CD14-positive monocyte (primary cell): Measurements from ENCODE around the gene TMEM150C. TPM values are rescaled to one million over a fixed set of nuclear protein-coding genes. Genes with fewer than 3 reads are reported as not detected.
"Not testable (repeated sequence)": the region's sequence is repeated elsewhere in the genome, so short reads cannot be mapped to it uniquely, and the experiment has no call there.

Experiments used
- DNase-seq, 3 donors: peaks; one replicate each; pipeline ENCODE4 v3.0.0-alpha.2; 2011 to 2022
- H2AFZ ChIP-seq: 2 replicates; pipeline ENCODE4 v1.6.0; 2012; ENCODE audit warnings: mild to moderate bottlenecking, low read depth, low read length, inconsistent platforms; ENCODE audit not compliant: insufficient read depth, poor library complexity, severe bottlenecking
- H3K27ac ChIP-seq, 2 donors: 1 replicate in 1 of 2; 2 replicates in 1 of 2; pipeline ENCODE4 v1.5.1; 2012 to 2013; ENCODE audit warnings: low read length in 2 of 2, control low read depth in 1 of 2, inconsistent platforms in 1 of 2, low read depth in 1 of 2, mild to moderate bottlenecking in 1 of 2
- H3K27me3 ChIP-seq, 2 donors: one replicate each; pipeline versions ENCODE4 v1.6.0 to v1.6.1; 2011 to 2013; ENCODE audit warnings: low read length in 2 of 2; ENCODE audit not compliant: control insufficient read depth in 2 of 2, insufficient read depth in 2 of 2
- H3K36me3 ChIP-seq, 2 donors: replicated peaks in 1 of 2; 1 replicate in 1 of 2; 2 replicates in 1 of 2; pipeline versions ENCODE4 v1.5.1 to v1.6.1; 2012 to 2013; ENCODE audit warnings: low read length in 2 of 2, control low read depth in 1 of 2, inconsistent platforms in 1 of 2, mild to moderate bottlenecking in 1 of 2; ENCODE audit not compliant: insufficient read depth in 2 of 2, control insufficient read depth in 1 of 2
- H3K4me1 ChIP-seq, 2 donors: 1 replicate in 1 of 2; 2 replicates in 1 of 2; pipeline versions ENCODE4 v1.5.1 to v1.6.1; 2012 to 2013; ENCODE audit warnings: low read length in 2 of 2, control low read depth in 1 of 2, inconsistent platforms in 1 of 2, mild to moderate bottlenecking in 1 of 2, moderate library complexity in 1 of 2; ENCODE audit not compliant: insufficient read depth in 2 of 2, control insufficient read depth in 1 of 2
- H3K4me2 ChIP-seq: replicated peaks from 2 replicates; pipeline ENCODE3; 2012; ENCODE audit warnings: low read length, moderate library complexity, mild to moderate bottlenecking; ENCODE audit not compliant: poor library complexity, severe bottlenecking; ENCODE audit errors: extremely low read depth
- H3K4me3 ChIP-seq, 3 experiments: fragments of 200-600 bp in 1 of 3; sonication (generic) in 1 of 3; replicated peaks in 1 of 3; 1 replicate in 2 of 3; 2 replicates in 1 of 3; pipeline ENCODE4 v1.5.1; 2011 to 2013; ENCODE audit warnings: low read length in 3 of 3, mild to moderate bottlenecking in 3 of 3, control low read depth in 2 of 3, low read depth in 2 of 3, inconsistent platforms in 1 of 3, moderate library complexity in 1 of 3
- H3K79me2 ChIP-seq: 2 replicates; pipeline ENCODE4 v1.6.0; 2012; ENCODE audit warnings: mild to moderate bottlenecking, control low read depth, inconsistent platforms, low read length, moderate library complexity; ENCODE audit not compliant: insufficient read depth
- H3K9ac ChIP-seq: 2 replicates; pipeline ENCODE4 v1.6.0; 2017; ENCODE audit warnings: low read length, mild to moderate bottlenecking; ENCODE audit not compliant: insufficient read depth, poor library complexity, severe bottlenecking
- H3K9me3 ChIP-seq, 2 donors: replicated peaks in 1 of 2; 1 replicate in 1 of 2; 2 replicates in 1 of 2; pipeline versions ENCODE4 v1.5.1 to v1.6.1; 2012 to 2013; ENCODE audit warnings: low read length in 2 of 2, control low read depth in 1 of 2; ENCODE audit not compliant: control insufficient read depth in 1 of 2, insufficient read depth in 1 of 2
- H4K20me1 ChIP-seq: 2 replicates; pipeline ENCODE4 v1.6.0; 2012; ENCODE audit warnings: mild to moderate bottlenecking, low read length, control low read depth, moderate library complexity; ENCODE audit not compliant: insufficient read depth
- H3K27ac Mint-ChIP-seq, 7 donors: one replicate each; pipeline ENCODE4 v1.8.0; 2020; ENCODE audit warnings: mild to moderate bottlenecking in 7 of 7, mixed read lengths in 7 of 7, moderate library complexity in 6 of 7, inconsistent platforms in 2 of 7
- H3K27me3 Mint-ChIP-seq, 3 donors: one replicate each; pipeline ENCODE4 v1.8.0; 2021 to 2022; ENCODE audit warnings: low read depth in 3 of 3, mild to moderate bottlenecking in 3 of 3, mixed read lengths in 3 of 3, moderate library complexity in 3 of 3, inconsistent platforms in 1 of 3
- H3K36me3 Mint-ChIP-seq, 2 donors: one replicate each; pipeline ENCODE4 v1.8.0; 2020; ENCODE audit warnings: mixed read lengths in 2 of 2, inconsistent platforms in 1 of 2, mild to moderate bottlenecking in 1 of 2
- H3K4me1 Mint-ChIP-seq: one replicate; pipeline ENCODE4 v1.8.0; 2020; ENCODE audit warnings: mild to moderate bottlenecking, mixed read lengths
- H3K4me3 Mint-ChIP-seq, 2 donors: one replicate each; pipeline ENCODE4 v1.8.0; 2020; ENCODE audit warnings: mild to moderate bottlenecking in 2 of 2, mixed read lengths in 2 of 2, moderate library complexity in 1 of 2
- H3K9me3 Mint-ChIP-seq, 7 donors: one replicate each; pipeline ENCODE4 v1.8.0; 2020 to 2022; ENCODE audit warnings: mixed read lengths in 7 of 7, mild to moderate bottlenecking in 6 of 7, moderate library complexity in 6 of 7, inconsistent platforms in 2 of 7
- CTCF ChIP-seq: fragments of 200-600 bp; IDR thresholded peaks from one replicate; pipeline ENCODE4 v1.8.0; 2022; ENCODE audit warnings: antibody characterized with exemption, mild to moderate bottlenecking
- WGBS: methylation state at CpG from one replicate; pipeline ENCODE4 v1.1.5; 2013; ENCODE audit warnings: missing lambda C conversion rate; ENCODE audit not compliant: insufficient coverage; 5-methylcytosine and 5-hydroxymethylcytosine counted together
- intact Hi-C, 2 donors: fragments of 100-400 bp; cut with micrococcal nuclease; formaldehyde crosslinking; loops; one replicate each; pipeline versions ENCODE4 v1.15.0 to v1.15.1; 2023
- polyA plus RNA-seq, 3 donors: library from polyadenylated mRNA; depleted of rRNA in 1 of 3; unstranded in 2 of 3; stranded (reverse) in 1 of 3; fragments of 300-500 nt in 2 of 3; fragments of >200 nt in 1 of 3; fragmentation: Illumina TruSeq in 2 of 3; gene quantifications; 1 replicate in 2 of 3; 2 replicates in 1 of 3; pipeline ENCODE4 v1.2.3, GENCODE V29; 2012 to 2021

Gene TMEM150C
- polyA plus RNA-seq, 3 donors: not detected

GRCh38 chr4:82480771-82481505 lies 80.8 kb downstream of the TMEM150C start:
- H3K4me1 Mint-ChIP-seq: no peaks in the 10 kb centered on the region

GRCh38 chr4:82479562-82479961 lies 82.2 kb downstream of the TMEM150C start:
- Mint-ChIP-seq H3K4me3 (no peak overlapping the region), H3K27ac (peak overlapping the region in 1 of 7 donors; percentile 49)
- intact Hi-C loops: no loop called here

More at GRCh38 chr4:82480771-82481505, 80.8 kb downstream of the TMEM150C start:
- Histone ChIP-seq H3K27me3 (no peaks in the 10 kb centered on the region), H3K27ac (no peak overlapping the region), H2AFZ (no peak overlapping the region), H3K9ac (no peak overlapping the region), H3K9me3 (no peaks in the 10 kb centered on the region), H4K20me1 (no peaks in the 10 kb centered on the region), H3K4me2 (no peak overlapping the region), H3K4me1 (no peaks in the 10 kb centered on the region), H3K79me2 (no peaks in the 10 kb centered on the region), H3K36me3 (no peaks in the 10 kb centered on the region), H3K4me3 (no peak overlapping the region)
- intact Hi-C loops: no loop called here
- no peak for TF ChIP-seq CTCF
- Mint-ChIP-seq H3K36me3 (peaks cover 0 to 3% of the 10 kb centered on the region in 2 donors), H3K9me3 (peaks cover 0 to 5% (median 0%) of the 10 kb centered on the region in 7 donors), H3K27me3 (peaks cover 0 to 8% (median 0%) of the 10 kb centered on the region in 3 donors), H3K27ac (no peak overlapping the region), H3K4me3 (no peak overlapping the region)
- 98% methylated on average over 8 of the region's 10 CpGs for WGBS
- no peak for DNase-seq

GRCh38 chr4:82477469-82477868 lies 84.3 kb downstream of the TMEM150C start:
- 98% methylated on average over 9 of the region's 9 CpGs for WGBS
- intact Hi-C loops, H3K36me3 ChIP-seq, H3K9ac ChIP-seq, H3K9me3 ChIP-seq, H3K36me3 Mint-ChIP-seq, H3K27ac ChIP-seq, H3K79me2 ChIP-seq, H4K20me1 ChIP-seq, H3K4me2 ChIP-seq, H3K27ac Mint-ChIP-seq, H2AFZ ChIP-seq, H3K9me3 Mint-ChIP-seq, H3K4me3 Mint-ChIP-seq, H3K4me1 Mint-ChIP-seq, DNase-seq, H3K4me1 ChIP-seq, H3K27me3 ChIP-seq, H3K4me3 ChIP-seq: not testable (repeated sequence)
- peaks cover 0 to 12% (median 0%) of the 10 kb centered on the region in 3 donors for H3K27me3 Mint-ChIP-seq

More at GRCh38 chr4:82479562-82479961, 82.2 kb downstream of the TMEM150C start:
- peaks cover 0 to 3% of the 10 kb centered on the region in 2 donors for H3K36me3 Mint-ChIP-seq
- Histone ChIP-seq H3K4me3 (no peak overlapping the region), H3K4me1 (no peaks in the 10 kb centered on the region), H3K27ac (no peak overlapping the region), H3K27me3 (no peaks in the 10 kb centered on the region), H3K9me3 (no peaks in the 10 kb centered on the region), H3K79me2 (no peaks in the 10 kb centered on the region), H3K9ac (no peak overlapping the region), H3K4me2 (no peak overlapping the region), H2AFZ (no peak overlapping the region), H4K20me1 (no peaks in the 10 kb centered on the region), H3K36me3 (no peaks in the 10 kb centered on the region)
- peaks cover 2% of the 10 kb centered on the region for H3K4me1 Mint-ChIP-seq
- peaks cover 0 to 15% (median 0%) of the 10 kb centered on the region in 3 donors for H3K27me3 Mint-ChIP-seq
- no peak for TF ChIP-seq CTCF
- 97% methylated on average over 14 of the region's 14 CpGs for WGBS
- H3K9me3 Mint-ChIP-seq: peaks cover 0 to 5% (median 0%) of the 10 kb centered on the region in 7 donors
- DNase-seq: no peak
